Activated CD8-positive, alpha-beta memory T cell treated with anti-CD3 and anti-CD28 coated beads, Interleukin-2, amount 50 U/mL, for 4 hours (primary cell): ENCODE results near the gene MYLK.
"Not testable (repeated sequence)": the region's sequence is repeated elsewhere in the genome, so short reads cannot be mapped to it uniquely, and the experiment has no call there.

ENCODE experiments used
- DNase-seq: peaks from one replicate; pipeline ENCODE4 v3.0.0-alpha.2; 2020

The MYLK gene

GRCh38 chr3:123611674-123612073 lies 272.5 kb downstream of the MYLK start:
- DNase-seq = not testable (repeated sequence)

GRCh38 chr3:123611082-123611481 lies 273.1 kb downstream of the MYLK start:
- DNase-seq = no peak

- no peak for DNase-seq
Measured at GRCh38 chr3:123610331-123610730, 273.8 kb downstream of the MYLK start.

- DNase-seq = no peak
Measured at GRCh38 chr3:123609063-123609462, 275.1 kb downstream of the MYLK start.

- no peak for DNase-seq
Measured at GRCh38 chr3:123608263-123608937, 275.7 kb downstream of the MYLK start.

- DNase-seq = no peak
Measured at GRCh38 chr3:123606527-123606926, 277.6 kb downstream of the MYLK start.

GRCh38 chr3:123605789-123606234 lies 278.3 kb downstream of the MYLK start:
- DNase-seq = no peak

- DNase-seq = not testable (repeated sequence)
Measured at GRCh38 chr3:123603153-123603552, 281.0 kb downstream of the MYLK start.

- DNase-seq = no peak
Measured at GRCh38 chr3:123602325-123602724, 281.8 kb downstream of the MYLK start.

- DNase-seq = not testable (repeated sequence)
Measured at GRCh38 chr3:123600863-123601262, 283.3 kb downstream of the MYLK start.

- no peak for DNase-seq
Measured at GRCh38 chr3:123597561-123597960, 286.6 kb downstream of the MYLK start.

- no peak for DNase-seq
Measured at GRCh38 chr3:123595396-123596180, 288.5 kb downstream of the MYLK start.

GRCh38 chr3:123593381-123593780 lies 290.8 kb downstream of the MYLK start:
- no peak for DNase-seq

- DNase-seq = no peak
Measured at GRCh38 chr3:123590685-123591450, 293.3 kb downstream of the MYLK start.

- no peak for DNase-seq
Measured at GRCh38 chr3:123587401-123587800, 296.7 kb downstream of the MYLK start.

GRCh38 chr3:123586968-123587367 lies 297.2 kb downstream of the MYLK start:
- no peak for DNase-seq

- peak; percentile 24 for DNase-seq
Measured at GRCh38 chr3:123586131-123586530, 298.0 kb downstream of the MYLK start.

GRCh38 chr3:123584988-123585937 lies 298.9 kb downstream of the MYLK start, which contains the start of gene HACD2:
Gene HACD2 (minus strand): TSS chr3:123585053. CDS start chr3:123585027, 26 bp downstream.
- DNase-seq = peak; percentile 94

GRCh38 chr3:123584284-123584987 lies 299.7 kb downstream of the MYLK start:
- DNase-seq = peak; percentile 48

GRCh38 chr3:123583561-123583960 lies 300.6 kb downstream of the MYLK start:
- DNase-seq = no peak

- DNase-seq = no peak
Measured at GRCh38 chr3:123582315-123582714, 301.8 kb downstream of the MYLK start.

- DNase-seq = no peak
Measured at GRCh38 chr3:123576122-123576521, 308.0 kb downstream of the MYLK start.
